ENCODE data around the gene MRTFA. TPM values are rescaled to one million over a fixed set of nuclear protein-coding genes. Genes with fewer than 3 reads are reported as not detected.
"Not testable (repeated sequence)": the region's sequence is repeated elsewhere in the genome, so short reads cannot be mapped to it uniquely, and the experiment has no call there.

The MRTFA gene
- total RNA-seq, 2 experiments from 2014 or later: 72.5 to 76.3 TPM

GRCh38 chr22:40522141-40522540 is 114.4 kb downstream of the MRTFA start:
- H3K36me3 Mint-ChIP-seq: peaks cover 16% of the 10 kb centered on the region
- POLR2A ChIA-PET: no interaction called here
- H3K4me1 Mint-ChIP-seq: peaks cover 40% of the 10 kb centered on the region
- H3K9me3 Mint-ChIP-seq: no peaks in the 10 kb centered on the region
- no peak overlapping the region for H3K27ac Mint-ChIP-seq
- no peak for ATAC-seq (ENCODE audit: low read depth)
- H3K27me3 Mint-ChIP-seq: no peaks in the 10 kb centered on the region
- DNase-seq: no peak
- H3K4me3 Mint-ChIP-seq: no peak overlapping the region

- H3K4me3 Mint-ChIP-seq: no peak overlapping the region
- H3K4me1 Mint-ChIP-seq: peaks cover 39% of the 10 kb centered on the region
- DNase-seq (no peak), ATAC-seq (ENCODE audit: low read depth) (no peak)
- peaks cover 18% of the 10 kb centered on the region for H3K36me3 Mint-ChIP-seq
- no peaks in the 10 kb centered on the region for H3K27me3 Mint-ChIP-seq
- no peaks in the 10 kb centered on the region for H3K9me3 Mint-ChIP-seq
- POLR2A ChIA-PET: interaction anchor here (0.6 to 1.1 kb wide), 2 partner anchors 13 to 129 kb away, joined by 3 to 4 read pairs; no protein-coding TSS in a partner anchor
- H3K27ac Mint-ChIP-seq: no peak overlapping the region
Observed at GRCh38 chr22:40521046-40521445, 115.5 kb downstream of the MRTFA start.

- peaks cover 35% of the 10 kb centered on the region for H3K4me1 Mint-ChIP-seq
- no peaks in the 10 kb centered on the region for H3K27me3 Mint-ChIP-seq
- no peaks in the 10 kb centered on the region for H3K9me3 Mint-ChIP-seq
- peaks cover 18% of the 10 kb centered on the region for H3K36me3 Mint-ChIP-seq
- H3K27ac Mint-ChIP-seq: no peak overlapping the region
- POLR2A ChIA-PET: interaction anchor here (1.1 kb wide), 1 partner anchor 13 kb away, joined by 4 read pairs; no protein-coding TSS in a partner anchor
- H3K4me3 Mint-ChIP-seq: no peak overlapping the region
- DNase-seq (no peak), ATAC-seq (ENCODE audit: low read depth) (no peak)
Observed at GRCh38 chr22:40520562-40520961, 116.0 kb downstream of the MRTFA start.

- Mint-ChIP-seq H3K4me1 (peaks cover 34% of the 10 kb centered on the region), H3K9me3 (no peaks in the 10 kb centered on the region), H3K27ac (peak overlapping the region; percentile 64), H3K27me3 (no peaks in the 10 kb centered on the region), H3K4me3 (peak overlapping the region; percentile 44), H3K36me3 (peaks cover 18% of the 10 kb centered on the region)
- ATAC-seq (ENCODE audit: low read depth) (no peak), DNase-seq (no peak)
- POLR2A ChIA-PET: interaction anchor here (1.1 to 1.7 kb wide), 2 partner anchors 14 to 117 kb away, joined by 4 to 6 read pairs; partner anchors contain the start of gene MRTFA
Observed at GRCh38 chr22:40519948-40520331, 116.6 kb downstream of the MRTFA start.

GRCh38 chr22:40519284-40519947 is 117.1 kb downstream of the MRTFA start:
- Mint-ChIP-seq H3K27me3 (no peaks in the 10 kb centered on the region), H3K27ac (peak overlapping the region; percentile 93), H3K4me1 (peaks cover 32% of the 10 kb centered on the region), H3K36me3 (peaks cover 18% of the 10 kb centered on the region), H3K4me3 (peak overlapping the region; percentile 76), H3K9me3 (no peaks in the 10 kb centered on the region)
- peak; percentile 89 for ATAC-seq (ENCODE audit: low read depth)
- POLR2A ChIA-PET: interaction anchor here (1.7 kb wide), 1 partner anchor 117 kb away, joined by 6 read pairs; the partner anchor contains the start of gene MRTFA
- DNase-seq: no peak

- peaks cover 30% of the 10 kb centered on the region for H3K4me1 Mint-ChIP-seq
- POLR2A ChIA-PET: interaction anchor here (0.6 to 1.7 kb wide), 3 partner anchors 55 to 122 kb away, joined by 3 to 6 read pairs (median 5); partner anchors contain the start of gene MRTFA
Observed at GRCh38 chr22:40518840-40519239, 117.7 kb downstream of the MRTFA start.

GRCh38 chr22:40517631-40518030 is 118.9 kb downstream of the MRTFA start:
- no peak for ATAC-seq (ENCODE audit: low read depth)
- peaks cover 16% of the 10 kb centered on the region for H3K36me3 Mint-ChIP-seq
- POLR2A ChIA-PET: no interaction called here

More at GRCh38 chr22:40518840-40519239, 117.7 kb downstream of the MRTFA start:
- Mint-ChIP-seq H3K4me3 (peak overlapping the region; percentile 76), H3K9me3 (no peaks in the 10 kb centered on the region), H3K27me3 (no peaks in the 10 kb centered on the region), H3K36me3 (peaks cover 18% of the 10 kb centered on the region), H3K27ac (peak overlapping the region; percentile 93)
- DNase-seq (no peak), ATAC-seq (ENCODE audit: low read depth) (peak; percentile 20)

GRCh38 chr22:40516416-40516815 is 120.1 kb downstream of the MRTFA start:
- Mint-ChIP-seq H3K27me3 (no peaks in the 10 kb centered on the region), H3K9me3 (no peaks in the 10 kb centered on the region), H3K36me3 (peaks cover 16% of the 10 kb centered on the region), H3K27ac (no peak overlapping the region), H3K4me1 (peaks cover 28% of the 10 kb centered on the region), H3K4me3 (no peak overlapping the region)
- ATAC-seq (ENCODE audit: low read depth) (no peak), DNase-seq (no peak)
- POLR2A ChIA-PET: interaction anchor here (0.5 kb wide), 1 partner anchor 131 kb away, joined by 3 read pairs; no protein-coding TSS in a partner anchor

More at GRCh38 chr22:40517631-40518030, 118.9 kb downstream of the MRTFA start:
- Mint-ChIP-seq H3K4me1 (peaks cover 28% of the 10 kb centered on the region), H3K9me3 (no peaks in the 10 kb centered on the region), H3K27me3 (no peaks in the 10 kb centered on the region), H3K27ac (no peak overlapping the region), H3K4me3 (no peak overlapping the region)
- DNase-seq: no peak

- H3K36me3 Mint-ChIP-seq: peaks cover 4% of the 10 kb centered on the region
- H3K4me1 Mint-ChIP-seq: peaks cover 5% of the 10 kb centered on the region
- DNase-seq (no peak), ATAC-seq (ENCODE audit: low read depth) (no peak)
- POLR2A ChIA-PET: no interaction called here
- H3K9me3 Mint-ChIP-seq: no peaks in the 10 kb centered on the region
- no peaks in the 10 kb centered on the region for H3K27me3 Mint-ChIP-seq
- no peak overlapping the region for H3K27ac Mint-ChIP-seq
- no peak overlapping the region for H3K4me3 Mint-ChIP-seq
Observed at GRCh38 chr22:40512426-40513136, 123.9 kb downstream of the MRTFA start.

- DNase-seq: no peak
- POLR2A ChIA-PET: no interaction called here
- no peak overlapping the region for H3K4me3 Mint-ChIP-seq
- ATAC-seq (ENCODE audit: low read depth): no peak
- H3K27me3 Mint-ChIP-seq: no peaks in the 10 kb centered on the region
- no peaks in the 10 kb centered on the region for H3K9me3 Mint-ChIP-seq
- H3K36me3 Mint-ChIP-seq: no peaks in the 10 kb centered on the region
- no peak overlapping the region for H3K27ac Mint-ChIP-seq
- no peaks in the 10 kb centered on the region for H3K4me1 Mint-ChIP-seq
Observed at GRCh38 chr22:40511604-40512003, 124.9 kb downstream of the MRTFA start.

- Mint-ChIP-seq H3K4me1 (no peaks in the 10 kb centered on the region), H3K27ac (no peak overlapping the region), H3K27me3 (no peaks in the 10 kb centered on the region), H3K4me3 (no peak overlapping the region), H3K9me3 (no peaks in the 10 kb centered on the region), H3K36me3 (no peaks in the 10 kb centered on the region)
- ATAC-seq (ENCODE audit: low read depth) (no peak), DNase-seq (no peak)
- POLR2A ChIA-PET: interaction anchor here (0.6 kb wide), 1 partner anchor 20 kb away, joined by 3 read pairs; no protein-coding TSS in a partner anchor
Observed at GRCh38 chr22:40510631-40511364, 125.7 kb downstream of the MRTFA start.

GRCh38 chr22:40509401-40510134 is 127.0 kb downstream of the MRTFA start:
- Mint-ChIP-seq H3K27me3 (no peaks in the 10 kb centered on the region), H3K4me3 (no peak overlapping the region), H3K27ac (no peak overlapping the region), H3K4me1 (no peaks in the 10 kb centered on the region), H3K9me3 (no peaks in the 10 kb centered on the region), H3K36me3 (no peaks in the 10 kb centered on the region)
- ATAC-seq (ENCODE audit: low read depth) (no peak), DNase-seq (no peak)
- POLR2A ChIA-PET: no interaction called here

- H3K36me3 Mint-ChIP-seq; H3K9me3 Mint-ChIP-seq; H3K4me3 Mint-ChIP-seq; H3K4me1 Mint-ChIP-seq; H3K27me3 Mint-ChIP-seq; DNase-seq; H3K27ac Mint-ChIP-seq; POLR2A ChIA-PET; ATAC-seq (ENCODE audit: low read depth): not testable (repeated sequence)
Observed at GRCh38 chr22:40508046-40508445, 128.5 kb downstream of the MRTFA start.

Measured in activated naive CD8-positive, alpha-beta T cell treated with anti-CD3 and anti-CD28 coated beads, Interleukin-2, amount 10 ng/mL, durations not matched to agents 7 days and 5 days (primary cell).